Measurements from ENCODE around the gene SLC39A3. TPM values are rescaled to one million over a fixed set of nuclear protein-coding genes. Genes with fewer than 3 reads are reported as not detected.

SLC39A3 gene
- total RNA-seq, 1 donor from 2014 or later = 20.2 TPM

DNA sequence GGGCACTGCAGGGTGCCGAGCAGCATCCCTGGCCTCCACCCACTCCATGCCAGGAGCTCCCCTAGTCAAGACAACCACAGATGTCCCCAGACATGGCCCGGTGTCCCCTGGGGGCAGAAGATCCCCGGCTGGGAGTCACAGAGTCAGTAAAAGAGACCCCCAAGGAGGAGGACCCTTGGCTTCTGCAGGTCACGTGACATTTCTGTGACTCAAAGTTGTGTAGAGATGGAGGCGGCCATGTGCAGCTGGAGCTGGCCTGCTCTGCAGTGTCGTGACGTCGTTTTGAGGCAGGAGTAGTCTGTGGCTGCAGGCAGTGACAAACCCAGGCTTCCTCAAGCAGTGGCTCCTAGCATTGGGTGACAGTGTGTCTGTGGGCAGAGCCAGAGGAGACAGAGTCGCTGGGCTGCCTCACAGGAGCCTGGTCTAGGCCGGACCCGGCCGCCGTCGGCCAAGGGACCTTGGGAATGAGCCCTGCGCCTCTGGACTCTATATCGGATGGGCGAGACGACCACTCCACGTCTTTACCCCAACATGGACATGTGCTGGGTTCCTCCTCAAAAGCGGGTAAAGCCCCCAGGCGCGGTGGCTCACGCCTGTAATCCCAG is 10.9 kb downstream of the SLC39A3 start:
- ATAC-seq (ENCODE audit: poor library complexity) (no peak), DNase-seq (peak; percentile 35)
- intact Hi-C loops (cut with DNase I) = no loop called here

DNA sequence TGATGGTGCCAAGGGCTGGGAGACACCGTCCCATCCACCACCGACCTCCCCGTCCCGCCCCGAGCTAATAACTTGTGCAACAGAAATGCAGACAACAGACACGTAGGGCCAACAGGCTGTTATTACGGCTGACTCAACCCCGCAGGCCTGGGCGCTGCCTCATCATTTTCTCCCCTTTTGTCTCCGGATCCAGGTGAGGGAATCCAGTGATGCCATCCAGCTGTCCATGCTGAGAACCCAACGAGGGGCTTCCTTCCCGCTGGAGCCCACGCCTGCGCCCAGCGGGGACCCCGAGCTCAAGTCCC is 12.2 kb downstream of the SLC39A3 start:
- ATAC-seq (ENCODE audit: poor library complexity) = no peak
- intact Hi-C loops (cut with DNase I) = no loop called here
- peak; percentile 5 for DNase-seq

DNA sequence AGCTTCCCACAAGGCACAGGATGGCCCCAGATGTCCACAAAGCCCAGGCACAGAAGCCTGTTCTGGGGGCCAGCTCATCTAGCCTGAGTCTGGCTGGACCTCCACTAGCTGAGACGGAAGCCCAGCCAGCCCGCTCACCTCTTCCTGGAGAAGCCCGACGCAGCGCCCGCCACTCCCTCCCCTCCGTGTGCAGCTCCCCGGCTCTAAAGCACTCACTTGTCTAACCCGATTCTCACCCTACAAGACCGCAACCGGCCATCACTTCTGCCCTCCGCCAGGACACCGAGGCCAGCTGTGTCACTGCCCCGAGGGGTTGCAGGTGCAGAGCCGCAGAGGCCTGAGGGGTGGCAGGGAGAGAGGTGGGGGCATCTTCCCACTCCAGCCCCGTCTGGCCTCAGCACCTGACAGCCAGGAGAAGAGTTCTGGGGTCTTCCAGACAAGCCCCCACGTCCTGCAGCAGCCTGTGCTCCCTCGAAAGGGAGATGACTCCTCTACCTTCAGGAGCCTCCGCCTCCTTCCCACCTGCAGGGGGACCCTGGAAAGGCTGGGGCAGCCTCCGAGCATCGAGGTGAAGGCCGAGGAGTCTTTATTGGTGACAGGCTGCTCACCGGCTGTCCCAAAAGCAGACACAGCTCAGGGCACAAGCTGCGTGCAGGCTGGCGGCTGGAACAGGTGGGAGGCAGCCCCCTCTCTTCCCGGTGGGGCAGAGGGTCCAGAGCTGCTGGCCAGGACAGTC is 12.7 kb downstream of the SLC39A3 start:
- ATAC-seq (ENCODE audit: poor library complexity) (no peak), DNase-seq (peak; percentile 25)
- intact Hi-C loops (cut with DNase I) = no loop called here

DNA sequence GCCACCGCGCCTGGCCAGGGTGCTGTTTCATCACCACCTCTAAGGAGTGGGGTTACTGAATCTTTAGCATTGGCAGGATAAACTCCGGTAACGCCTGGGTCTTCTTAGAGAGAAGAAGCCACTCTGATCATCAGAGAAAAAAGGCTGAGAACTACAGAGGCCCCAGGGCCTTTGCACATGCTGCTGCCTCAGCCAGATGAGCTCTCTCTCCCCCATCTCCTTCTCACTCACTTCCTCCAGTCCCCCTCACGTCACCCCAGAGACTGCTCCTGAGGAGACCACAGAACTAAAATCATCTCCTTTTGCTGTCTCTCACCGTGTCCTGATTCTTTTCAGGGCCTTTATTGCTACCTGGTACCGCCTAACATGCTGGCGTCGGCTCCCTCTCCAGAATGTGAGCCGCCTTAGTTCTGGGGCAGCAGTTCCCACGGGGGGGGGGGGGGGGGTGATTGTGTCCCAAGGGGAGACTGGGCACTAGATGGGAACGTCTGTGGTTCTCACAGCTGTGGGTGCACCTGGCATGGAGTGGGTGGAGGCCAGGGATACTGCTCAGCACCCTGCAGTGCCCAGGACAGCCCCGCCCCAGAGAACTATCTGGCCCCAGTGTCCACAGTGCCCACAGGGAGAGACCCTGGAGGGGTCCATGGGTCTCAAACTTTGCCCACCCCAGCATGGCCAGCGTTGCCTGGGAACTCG is 13.5 kb downstream of the SLC39A3 start:
- DNase-seq = peak; percentile 21
- intact Hi-C loops (cut with DNase I) = no loop called here
- no peak for ATAC-seq (ENCODE audit: poor library complexity)

DNA sequence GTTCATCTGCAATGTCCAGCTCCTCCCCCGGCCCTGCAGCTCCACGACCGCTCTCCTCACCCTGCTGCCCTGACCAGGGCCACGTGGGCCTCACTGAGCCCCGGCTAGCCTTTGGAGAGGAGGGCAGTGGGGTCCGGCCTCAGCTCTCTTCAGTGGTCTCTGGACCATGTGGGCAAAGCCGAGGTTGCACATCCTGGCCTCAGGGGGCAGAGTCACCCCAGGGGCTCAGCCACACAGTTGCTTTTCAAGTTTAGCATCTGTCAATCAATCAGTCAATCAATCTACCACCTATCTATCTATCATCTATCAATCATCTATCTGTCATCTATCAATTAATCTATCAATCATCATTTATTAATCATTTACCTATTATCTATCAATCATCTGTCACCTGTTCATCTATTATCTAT is 15.7 kb downstream of the SLC39A3 start:
- ATAC-seq (ENCODE audit: poor library complexity) = no peak
- intact Hi-C loops (cut with DNase I) = no loop called here
- DNase-seq = peak; percentile 21

DNA sequence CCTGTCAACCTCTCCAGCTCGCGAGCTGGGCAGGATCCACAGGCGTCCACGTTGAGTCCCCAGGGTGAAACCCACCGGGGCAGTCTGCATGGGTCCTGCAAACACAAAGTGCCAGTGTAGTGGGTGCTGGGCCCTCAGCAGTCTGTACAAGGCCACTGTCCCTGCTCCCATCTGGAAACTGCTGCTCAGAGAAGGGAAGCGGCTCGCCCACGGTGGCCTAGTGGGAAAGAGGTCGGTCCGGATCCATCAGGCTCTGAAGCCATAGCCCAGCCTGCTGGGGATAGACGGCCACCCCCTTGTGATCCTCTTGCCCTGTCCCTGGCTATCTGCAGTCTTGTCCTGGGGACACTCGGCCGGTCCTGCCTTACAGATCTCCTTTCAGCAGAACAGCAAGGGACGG is 16.1 kb downstream of the SLC39A3 start:
- DNase-seq (peak; percentile 33), ATAC-seq (ENCODE audit: poor library complexity) (no peak)
- intact Hi-C loops (cut with DNase I) = no loop called here

DNA sequence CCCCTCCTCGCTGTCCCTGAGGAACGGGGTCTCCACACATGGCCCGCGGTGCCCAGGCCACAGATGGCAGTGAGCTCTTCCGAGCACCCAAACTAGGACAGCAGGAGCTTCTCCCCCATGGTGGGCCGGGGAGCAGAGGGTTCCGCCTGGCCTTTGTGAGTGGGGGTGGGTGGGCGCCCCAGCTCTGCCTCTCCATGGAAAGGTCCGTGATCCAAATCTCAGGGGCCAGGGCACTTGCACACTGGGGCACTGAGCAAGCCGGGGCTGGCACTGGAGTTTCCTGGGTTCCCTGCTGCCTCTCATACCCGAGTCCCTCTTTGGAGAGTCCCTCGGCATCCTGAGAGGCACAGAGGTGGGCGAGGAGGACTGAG is 16.5 kb downstream of the SLC39A3 start:
- ATAC-seq (ENCODE audit: poor library complexity) (no peak), DNase-seq (peak; percentile 37)
- intact Hi-C loops (cut with DNase I) = no loop called here

DNA sequence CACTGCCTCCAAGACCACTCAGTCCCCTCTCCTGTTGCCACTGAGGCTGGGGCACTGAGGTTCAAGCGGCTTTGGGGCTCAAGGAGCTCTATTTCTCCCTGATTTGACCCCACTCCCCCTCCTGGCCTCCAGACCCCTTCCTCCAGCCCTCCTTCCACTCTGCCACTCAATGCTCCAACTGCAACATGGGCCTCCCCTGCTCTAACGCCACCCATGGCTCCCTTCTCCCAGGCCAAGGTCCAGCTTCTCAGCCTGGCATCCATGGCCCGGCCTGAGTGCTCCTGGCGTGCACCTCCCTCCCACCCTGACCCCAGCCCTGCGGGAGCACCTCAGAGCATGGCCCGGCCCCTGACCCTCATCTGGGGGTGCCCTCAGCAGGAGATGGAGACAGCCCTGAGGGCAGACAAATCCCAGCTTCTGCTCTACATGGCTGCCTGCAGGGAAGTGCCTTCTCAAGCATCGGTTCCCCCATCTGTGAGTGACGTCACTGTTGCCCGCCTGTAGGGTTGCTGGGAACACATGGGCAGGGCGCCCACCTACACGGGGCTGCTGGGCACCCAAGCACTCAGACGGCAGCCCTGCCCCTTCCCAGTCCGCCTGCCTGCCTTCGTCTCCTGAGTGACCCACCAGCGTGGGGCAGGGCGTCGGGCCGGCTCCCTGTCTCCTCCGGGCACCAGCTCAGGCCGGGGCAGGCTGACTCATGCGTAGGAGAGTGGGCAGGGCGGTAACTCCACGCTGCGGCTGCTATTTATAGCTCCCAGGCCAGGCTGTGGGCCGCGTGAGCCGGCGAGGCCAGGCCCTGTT is 17.1 kb downstream of the SLC39A3 start:
- DNase-seq (peak; percentile 84), ATAC-seq (ENCODE audit: poor library complexity) (peak; percentile 77)
- intact Hi-C loops (cut with DNase I) = no loop called here

DNA sequence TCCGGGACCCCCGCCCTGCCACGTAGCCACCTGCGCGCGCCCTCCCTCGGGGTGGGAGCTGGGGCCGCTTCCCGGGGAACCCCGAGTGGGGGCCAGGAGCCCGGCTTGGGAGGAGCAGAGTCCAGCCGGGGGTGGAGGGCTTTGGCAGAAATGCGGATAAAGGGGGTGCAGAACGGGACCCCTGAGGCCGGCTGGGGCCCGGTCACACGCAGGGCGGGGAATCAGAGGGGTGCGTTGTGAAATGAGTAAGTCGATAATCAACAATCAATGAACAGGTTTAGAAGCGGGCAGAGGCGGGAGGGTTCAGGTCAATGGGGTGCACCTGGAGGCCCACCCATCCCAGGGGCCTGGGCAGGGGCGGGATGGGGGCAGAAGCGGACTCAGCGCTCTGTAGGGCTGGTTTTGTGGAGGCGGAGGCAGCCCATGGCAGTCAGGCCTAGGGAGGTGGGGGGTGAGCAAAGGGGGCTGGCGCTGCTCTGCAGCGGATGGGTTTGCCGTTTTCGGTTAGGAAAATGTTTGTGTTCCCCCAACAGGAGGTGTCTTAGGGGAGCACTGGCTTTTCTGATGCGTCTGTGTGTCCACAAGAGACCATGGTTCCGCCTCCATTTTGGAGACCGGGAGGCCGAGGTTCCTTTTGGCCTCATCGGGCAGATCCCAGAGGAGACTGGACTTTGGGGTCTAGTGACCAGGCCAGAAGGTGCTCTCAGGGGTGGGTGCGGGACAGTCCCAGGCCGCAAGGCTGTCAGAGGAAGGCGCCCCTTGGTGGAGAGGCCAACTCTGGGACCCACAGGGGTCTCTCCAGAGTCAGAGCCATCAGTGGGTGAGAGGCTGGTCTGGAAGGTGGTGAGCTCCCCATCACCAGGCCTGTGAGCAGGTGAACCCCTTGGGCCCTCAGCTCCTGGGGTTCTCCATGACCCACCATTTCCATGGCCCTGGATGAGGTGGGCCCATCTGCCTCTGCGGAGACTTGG is 18.0 kb downstream of the SLC39A3 start:
- intact Hi-C loops (cut with DNase I) = no loop called here
- DNase-seq = no peak
- no peak for ATAC-seq (ENCODE audit: poor library complexity)

DNA sequence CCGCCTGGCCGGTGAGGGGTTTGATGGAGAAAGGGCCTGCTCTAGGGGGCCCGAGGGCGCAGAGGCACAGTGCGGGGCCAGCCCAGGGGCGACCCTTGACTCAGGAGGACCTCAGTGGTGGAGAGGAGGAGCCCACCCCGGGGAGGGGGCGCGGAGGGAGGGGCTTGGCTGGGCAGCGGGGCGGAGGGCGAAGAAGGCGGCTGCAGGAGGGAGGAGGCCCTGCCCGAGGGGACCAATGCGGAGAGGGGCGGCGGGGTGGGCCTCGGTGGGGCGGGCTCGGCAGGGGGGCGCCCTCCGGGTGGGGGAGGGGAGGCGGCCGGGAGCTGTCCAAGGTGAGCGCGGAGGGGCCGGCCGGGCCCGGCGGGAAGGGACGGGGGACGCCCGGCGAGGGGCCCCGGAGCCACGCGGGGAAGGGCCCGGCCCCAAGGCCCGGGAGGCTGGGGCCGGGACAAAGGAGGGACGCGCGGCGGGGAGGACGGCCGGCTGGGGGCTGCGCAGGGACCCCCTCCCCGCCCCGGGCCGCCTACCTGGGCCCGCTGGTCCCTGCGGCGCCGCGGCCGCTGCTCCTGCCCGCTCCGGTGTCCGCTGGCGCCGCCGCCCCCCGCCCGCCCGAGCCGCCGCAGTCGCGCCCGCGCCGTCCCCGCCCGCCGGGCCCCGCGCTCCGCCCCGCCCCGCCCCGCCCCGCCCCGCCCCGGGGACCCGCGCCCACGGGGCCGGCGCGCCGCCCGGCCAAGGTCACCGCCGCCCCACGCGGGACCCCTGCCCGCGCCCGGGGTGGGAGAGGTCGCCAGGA is 18.8 kb downstream of the SLC39A3 start, which contains the start of gene DIRAS1:
Gene DIRAS1 (minus strand): TSS at position 596 of the 793 bp plus-strand sequence. CDS start 3,566 bp downstream, outside the sequence.
- no peak for DNase-seq
- ATAC-seq (ENCODE audit: poor library complexity) = peak; percentile 12
- intact Hi-C loops (cut with DNase I) = no loop called here

DNA sequence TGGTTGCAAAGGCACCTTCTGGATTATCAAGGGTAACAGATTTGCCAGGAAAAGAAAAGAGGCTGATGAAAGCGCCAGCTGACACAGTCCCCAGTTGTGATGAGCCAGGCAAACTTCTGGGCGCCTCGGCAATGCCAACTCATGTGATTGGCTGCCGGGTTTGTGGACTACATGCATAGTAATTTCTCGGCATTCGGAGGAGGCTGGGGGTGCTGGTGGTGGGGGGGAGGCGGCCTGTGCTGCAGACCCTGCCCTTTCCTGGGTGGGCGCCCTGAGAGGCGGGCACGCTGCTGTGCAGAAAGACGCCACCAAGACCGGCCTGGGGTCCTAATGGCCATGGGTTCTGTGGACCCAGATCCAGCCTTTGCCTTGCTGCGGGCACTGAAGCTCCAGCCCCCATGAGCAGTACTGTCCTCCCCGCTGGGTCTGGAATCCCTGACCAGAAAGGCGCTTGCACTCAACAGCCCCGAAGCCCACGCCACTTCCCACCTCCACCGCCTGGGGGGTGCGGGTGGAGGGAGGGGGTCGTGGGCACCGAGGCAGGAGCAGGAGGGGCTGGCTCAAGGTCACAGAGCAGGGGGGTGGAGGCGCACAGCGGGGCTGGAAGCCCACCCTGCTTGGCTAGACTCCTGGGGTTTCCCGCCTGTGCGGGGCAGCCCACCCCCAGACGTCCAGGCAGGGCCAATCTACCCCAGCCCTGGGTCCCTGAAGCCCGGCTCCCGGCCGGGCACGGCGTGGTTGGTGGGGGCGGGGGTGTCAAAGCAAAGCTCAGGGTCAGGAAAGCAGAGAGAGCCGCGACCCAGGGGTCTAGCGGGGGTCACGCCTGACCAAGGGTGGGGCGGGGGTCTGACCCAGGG is 19.7 kb downstream of the SLC39A3 start:
- DNase-seq (peak; percentile 72), ATAC-seq (ENCODE audit: poor library complexity) (peak; percentile 56)
- intact Hi-C loops (cut with DNase I) = no loop called here

DNA sequence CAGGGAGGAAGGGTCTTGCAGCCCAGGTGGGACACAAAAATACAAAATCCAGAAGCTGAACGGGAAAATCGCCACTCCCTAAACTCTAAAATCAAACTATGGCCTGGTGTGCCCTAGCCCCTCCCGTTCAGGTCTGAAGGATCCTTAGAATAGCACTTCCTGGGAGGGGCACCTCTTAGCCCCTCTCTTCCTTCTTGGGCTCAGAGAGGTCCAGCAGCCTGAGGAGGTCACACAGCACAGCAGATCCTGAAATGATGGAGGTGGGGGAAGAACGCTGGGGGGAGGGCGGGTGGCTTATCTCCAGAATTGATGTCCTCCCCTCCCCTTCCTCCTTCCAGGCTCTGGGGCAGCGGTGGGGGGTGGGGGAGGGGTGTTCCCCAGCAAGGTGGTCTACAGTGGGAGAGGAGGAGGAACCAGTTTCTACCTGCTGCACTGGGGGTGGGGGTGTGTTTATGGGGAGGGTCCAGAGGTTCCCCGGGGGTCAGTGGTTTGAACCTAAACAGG is 20.5 kb downstream of the SLC39A3 start:
- intact Hi-C loops (cut with DNase I) = no loop called here
- ATAC-seq (ENCODE audit: poor library complexity) (no peak), DNase-seq (no peak)

DNA sequence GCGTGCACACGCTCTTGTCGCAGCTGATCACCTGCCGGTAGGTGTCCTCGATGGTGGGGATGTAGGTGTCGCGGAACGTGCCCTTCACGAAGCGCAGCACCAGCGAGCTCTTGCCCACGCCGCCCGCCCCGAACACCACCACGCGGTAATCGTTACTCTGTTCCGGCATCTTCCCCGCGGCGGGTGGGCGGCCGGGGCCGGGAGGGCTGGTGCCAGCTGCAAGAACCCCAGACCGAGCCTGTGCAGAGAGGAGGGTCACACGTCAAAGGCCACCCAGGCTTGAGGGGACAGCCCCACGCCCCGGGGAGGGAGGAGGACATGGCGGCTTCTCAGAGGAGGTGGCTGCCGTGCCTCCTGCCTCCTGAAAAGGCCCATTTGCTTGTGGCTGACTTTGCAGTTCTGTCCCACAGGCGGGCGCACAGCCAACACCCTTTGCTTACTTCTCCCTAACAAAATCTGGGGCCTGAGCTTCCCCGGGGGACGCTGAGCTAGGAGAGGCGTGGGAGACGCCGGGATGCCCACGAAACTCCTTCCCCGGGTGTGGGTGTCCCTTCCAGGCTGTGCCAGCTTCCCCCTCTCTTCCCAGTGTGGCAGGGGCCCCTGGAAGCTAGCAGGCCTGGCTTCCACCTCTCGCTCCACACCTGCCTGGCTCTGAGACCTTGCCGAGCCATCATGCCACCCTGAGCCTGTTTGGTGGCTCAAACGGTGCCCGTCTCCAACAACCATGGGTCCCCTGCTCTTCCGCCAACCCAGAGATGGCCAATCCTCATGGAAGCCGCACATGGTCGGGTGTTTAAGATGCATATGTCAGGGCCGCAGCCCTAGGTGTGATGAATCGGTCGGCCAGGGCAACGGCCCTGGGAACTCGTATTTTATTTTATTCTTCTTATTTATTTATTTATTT is 21.9 kb downstream of the SLC39A3 start:
- ATAC-seq (ENCODE audit: poor library complexity) (no peak), DNase-seq (no peak)
- intact Hi-C loops (cut with DNase I) = no loop called here

DNA sequence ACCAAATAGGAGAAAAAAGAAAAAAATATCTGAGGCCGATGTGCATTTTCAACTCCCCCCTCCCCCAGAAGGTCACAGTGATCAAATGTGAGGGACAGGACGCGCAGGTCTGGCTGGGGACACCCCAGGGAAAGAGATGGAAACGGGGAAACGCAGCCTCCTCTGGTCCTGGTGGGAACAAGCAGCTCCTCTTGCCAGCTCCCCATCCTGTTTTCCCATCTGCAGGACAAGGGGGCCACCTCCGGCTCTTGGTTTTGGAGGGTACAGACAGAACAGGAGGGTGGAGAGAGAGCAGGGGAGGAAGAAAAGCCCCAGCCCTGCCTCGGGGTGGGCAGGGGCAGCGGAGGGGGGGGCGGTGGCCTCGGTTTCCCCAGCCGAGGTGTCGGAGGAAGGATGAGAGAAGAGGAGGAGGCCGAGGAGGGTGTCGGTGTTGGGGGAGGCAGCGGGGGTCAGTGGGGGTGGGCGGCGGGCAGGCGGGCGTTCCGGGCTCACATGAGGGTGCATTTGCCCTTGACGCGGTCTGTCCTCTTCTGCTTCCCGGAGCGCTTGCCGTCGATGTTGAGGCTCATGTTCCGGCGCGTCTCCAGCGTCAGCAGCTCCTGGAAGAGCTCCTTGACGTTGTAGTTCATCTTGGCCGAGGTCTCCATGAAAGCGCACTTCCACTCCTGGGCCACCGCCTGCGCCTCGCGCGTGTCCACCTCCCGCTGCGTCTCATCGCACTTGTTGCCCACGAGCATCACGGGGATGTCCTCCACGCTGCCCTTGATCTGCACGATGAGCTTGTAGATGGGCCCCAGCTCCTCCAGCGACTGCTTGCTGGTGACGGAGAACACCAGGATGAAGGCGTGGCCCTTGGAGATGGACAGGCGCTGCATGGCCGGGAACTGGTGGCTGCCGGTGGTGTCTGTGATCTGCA is 22.8 kb downstream of the SLC39A3 start:
- ATAC-seq (ENCODE audit: poor library complexity) = no peak
- intact Hi-C loops (cut with DNase I) = no loop called here
- no peak for DNase-seq
